Breast epithelium (tissue), 4 donors: ENCODE results near the gene IRS1. TPM values are rescaled to one million over a fixed set of nuclear protein-coding genes. Genes with fewer than 3 reads are reported as not detected.

Experiments
- DNase-seq, 2 donors: peaks; one replicate each; pipeline ENCODE4 v3.0.0-alpha.2; 2019; ENCODE audit warnings: low spot score in 2 of 2
- H3K27ac ChIP-seq, 2 donors: fragments of 200-600 bp; sonication (generic) in 1 of 2; one replicate each; pipeline ENCODE4 v1.5.1; 2016 to 2019; ENCODE audit warnings: mild to moderate bottlenecking in 1 of 2
- H3K27me3 ChIP-seq, 2 donors: fragments of 200-600 bp; sonication (generic) in 1 of 2; one replicate each; pipeline versions ENCODE4 v1.5.1 to v1.6.0; 2017 to 2019; ENCODE audit warnings: control low read depth in 1 of 2, mild to moderate bottlenecking in 1 of 2
- H3K36me3 ChIP-seq: fragments of 200-600 bp; one replicate; pipeline ENCODE4 v1.5.1; 2019
- H3K4me1 ChIP-seq, 2 donors: fragments of 200-600 bp; sonication (generic); one replicate each; pipeline ENCODE4 v1.5.1; 2016 to 2019; ENCODE audit warnings: control low read depth in 1 of 2
- H3K4me3 ChIP-seq, 3 donors: fragments of 200-600 bp; sonication (generic); 1 replicate in 2 of 3; 2 replicates in 1 of 3; pipeline ENCODE4 v1.5.1; 2016 to 2019; ENCODE audit warnings: mild to moderate bottlenecking in 3 of 3, moderate library complexity in 2 of 3
- H3K9me3 ChIP-seq, 2 donors: fragments of 200-600 bp; sonication (generic) in 1 of 2; one replicate each; pipeline ENCODE4 v1.5.1; 2016 to 2019; ENCODE audit warnings: control low read depth in 1 of 2
- CTCF ChIP-seq, 3 donors: fragments of 450-650 bp; IDR thresholded peaks; one replicate each; pipeline ENCODE4 v1.5.1; 2016 to 2017; ENCODE audit warnings: antibody characterized with exemption in 3 of 3, mild to moderate bottlenecking in 3 of 3, moderate library complexity in 3 of 3
- POLR2A ChIP-seq: fragments of 450-650 bp; IDR thresholded peaks from one replicate; pipeline ENCODE4 v1.6.1; 2016; ENCODE audit warnings: antibody characterized with exemption, mild to moderate bottlenecking, moderate library complexity
- POLR2AphosphoS5 ChIP-seq, 3 donors: sonication (generic); formaldehyde crosslinking; IDR thresholded peaks; one replicate each; pipeline ENCODE4 v1.6.1; 2017; ENCODE audit warnings: antibody characterized with exemption in 3 of 3
- intact Hi-C: fragments of 100-400 bp; cut with DNase I; formaldehyde crosslinking; loops from one replicate; pipeline ENCODE4 v1.15.1; 2023; ENCODE audit warnings: low total_unique reads
- total RNA-seq, 3 donors: library from RNA; depleted of rRNA; stranded (reverse); fragments of >200 nt; gene quantifications; one replicate each; pipeline ENCODE4 v1.1.0, GENCODE V29; 2016

The IRS1 gene
- total RNA-seq, 3 donors from 2014 or later: 18.4 to 48.3 (median 22.3) TPM

- no peak for TF ChIP-seq POLR2AphosphoS5 (IDR thresholded peaks at IDR 0.05)
- TF ChIP-seq CTCF (IDR thresholded peaks at IDR 0.05): no peak
- TF ChIP-seq POLR2A: no peak
- no peak for DNase-seq
- Histone ChIP-seq H3K36me3 (no peaks in the 10 kb centered on the region), H3K27ac (no peak overlapping the region), H3K9me3 (no peaks in the 10 kb centered on the region), H3K27me3 (no peaks in the 10 kb centered on the region), H3K4me3 (no peak overlapping the region), H3K4me1 (no peaks in the 10 kb centered on the region)
- intact Hi-C loops: loop anchor here (10.0 kb wide), 1 partner anchor 789 kb away; no protein-coding TSS in a partner anchor
Measured at GRCh38 chr2:226693521-226693920, 106.1 kb downstream of the IRS1 start.

- Histone ChIP-seq H3K4me3 (no peak overlapping the region), H3K27me3 (no peaks in the 10 kb centered on the region), H3K9me3 (no peaks in the 10 kb centered on the region), H3K27ac (no peak overlapping the region), H3K36me3 (no peaks in the 10 kb centered on the region), H3K4me1 (no peaks in the 10 kb centered on the region)
- no peak for DNase-seq
- TF ChIP-seq POLR2AphosphoS5 (IDR thresholded peaks at IDR 0.05) (no peak), CTCF (IDR thresholded peaks at IDR 0.05) (no peak), POLR2A (no peak)
- intact Hi-C loops: loop anchor here (10.0 kb wide), 1 partner anchor 788 kb away; no protein-coding TSS in a partner anchor
Measured at GRCh38 chr2:226692521-226693126, 107.0 kb downstream of the IRS1 start.

GRCh38 chr2:226691255-226691654 lies 108.4 kb downstream of the IRS1 start:
- H3K4me3 ChIP-seq: no peak overlapping the region
- no peaks in the 10 kb centered on the region for H3K9me3 ChIP-seq
- intact Hi-C loops: loop anchor here (10.0 kb wide), 1 partner anchor 786 kb away; no protein-coding TSS in a partner anchor

GRCh38 chr2:226690461-226691024 lies 109.1 kb downstream of the IRS1 start:
- H3K9me3 ChIP-seq: no peaks in the 10 kb centered on the region
- H3K27ac ChIP-seq: no peak overlapping the region
- no peak for DNase-seq
- H3K36me3 ChIP-seq: no peaks in the 10 kb centered on the region
- H3K27me3 ChIP-seq: no peaks in the 10 kb centered on the region
- no peaks in the 10 kb centered on the region for H3K4me1 ChIP-seq
- intact Hi-C loops: loop anchor here (10.0 kb wide), 1 partner anchor 786 kb away; no protein-coding TSS in a partner anchor
- H3K4me3 ChIP-seq: no peak overlapping the region
- no peak for TF ChIP-seq POLR2A
- no peak for TF ChIP-seq CTCF (IDR thresholded peaks at IDR 0.05)
- TF ChIP-seq POLR2AphosphoS5 (IDR thresholded peaks at IDR 0.05): no peak

More at GRCh38 chr2:226691255-226691654, 108.4 kb downstream of the IRS1 start:
- DNase-seq: no peak
- TF ChIP-seq POLR2A (no peak), POLR2AphosphoS5 (IDR thresholded peaks at IDR 0.05) (no peak), CTCF (IDR thresholded peaks at IDR 0.05) (no peak)
- Histone ChIP-seq H3K4me1 (no peaks in the 10 kb centered on the region), H3K27ac (no peak overlapping the region), H3K36me3 (no peaks in the 10 kb centered on the region), H3K27me3 (no peaks in the 10 kb centered on the region)

- Histone ChIP-seq H3K4me1 (no peaks in the 10 kb centered on the region), H3K4me3 (no peak overlapping the region), H3K9me3 (no peaks in the 10 kb centered on the region), H3K36me3 (no peaks in the 10 kb centered on the region), H3K27ac (no peak overlapping the region), H3K27me3 (no peaks in the 10 kb centered on the region)
- no peak for DNase-seq
- intact Hi-C loops: no loop called here
- TF ChIP-seq CTCF (IDR thresholded peaks at IDR 0.05) (no peak), POLR2A (no peak), POLR2AphosphoS5 (IDR thresholded peaks at IDR 0.05) (no peak)
Measured at GRCh38 chr2:226687641-226688253, 111.9 kb downstream of the IRS1 start.
